Neutrophil (primary cell): Measurements from ENCODE around the gene RAB18.

Experiments
- H3K27ac ChIP-seq: fragments of 200-600 bp; sonication (generic); 2 replicates; pipeline ENCODE4 v1.5.1; 2016; ENCODE audit warnings: mild to moderate bottlenecking, moderate library complexity
- H3K27me3 ChIP-seq: fragments of 200-600 bp; sonication (generic); 2 replicates; pipeline ENCODE4 v1.6.0; 2016; ENCODE audit warnings: mild to moderate bottlenecking
- H3K36me3 ChIP-seq: fragments of 200-600 bp; sonication (generic); 2 replicates; pipeline ENCODE4 v1.5.1; 2017
- H3K4me1 ChIP-seq, 2 experiments: fragments of 200-600 bp in 1 of 2; sonication (generic) in 1 of 2; 1 replicate in 1 of 2; 2 replicates in 1 of 2; pipeline versions ENCODE4 v1.5.1 to v1.6.1; 2013 to 2016; ENCODE audit warnings: low read depth in 1 of 2, low read length in 1 of 2, mild to moderate bottlenecking in 1 of 2, moderate library complexity in 1 of 2; ENCODE audit not compliant: control insufficient read depth in 1 of 2, insufficient read depth in 1 of 2
- H3K4me3 ChIP-seq, 2 experiments: fragments of 200-600 bp in 1 of 2; sonication (generic) in 1 of 2; 1 replicate in 1 of 2; 2 replicates in 1 of 2; pipeline ENCODE4 v1.5.1; 2013 to 2016; ENCODE audit warnings: low read depth in 1 of 2, low read length in 1 of 2, mild to moderate bottlenecking in 1 of 2, moderate library complexity in 1 of 2
- H3K9me3 ChIP-seq: fragments of 200-600 bp; sonication (generic); 2 replicates; pipeline ENCODE4 v1.5.1; 2016
- CTCF ChIP-seq: fragments of 200-600 bp; sonication (generic); IDR thresholded peaks from 2 replicates; pipeline ENCODE4 v1.5.1; 2016; ENCODE audit warnings: antibody characterized with exemption

The RAB18 gene

DNA sequence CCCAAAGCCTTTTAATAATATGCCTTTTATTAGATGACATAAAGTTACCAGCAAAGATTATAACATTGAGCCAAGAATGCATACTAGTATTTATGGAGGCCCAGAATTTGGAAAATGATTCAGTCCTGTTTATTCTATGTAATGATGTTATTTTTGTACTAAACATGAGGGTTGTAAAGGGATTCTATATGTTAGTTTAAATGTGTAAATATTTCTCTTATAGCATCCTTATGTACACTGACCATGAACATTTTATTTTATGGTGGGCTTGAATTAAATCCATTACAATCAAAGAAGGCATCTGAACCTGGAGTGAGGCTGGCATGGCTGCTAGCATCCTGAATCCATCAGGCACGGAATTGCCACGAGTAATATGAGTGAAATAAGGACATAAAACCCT, 80.2 kb downstream of the RAB18 start:
- TF ChIP-seq CTCF = no peak
- H3K27ac ChIP-seq = no peak overlapping the region
- no peak overlapping the region for H3K4me3 ChIP-seq
- no peaks in the 10 kb centered on the region for H3K4me1 ChIP-seq
- H3K27me3 ChIP-seq = no peaks in the 10 kb centered on the region
- no peaks in the 10 kb centered on the region for H3K9me3 ChIP-seq
- no peaks in the 10 kb centered on the region for H3K36me3 ChIP-seq
